Smooth muscle cell (in vitro differentiated cells): ENCODE data around the gene OGA. TPM values are rescaled to one million over a fixed set of nuclear protein-coding genes. Genes with fewer than 3 reads are reported as not detected.
A peak's percentile ranks its signal among the peaks of the same experiment; 100 is the strongest.

Experiments used
- DNase-seq: peaks from one replicate; lab custom pipeline; 2025; ENCODE audit not compliant: unreplicated experiment; lab: John Stamatoyannopoulos, UW
- H2AFZ ChIP-seq: fragments of 200-600 bp; sonication (generic); 2 replicates; pipeline ENCODE4 v1.6.0; 2016; ENCODE audit warnings: antibody characterized with exemption, low read depth, mild to moderate bottlenecking
- H3F3A ChIP-seq: fragments of 200-600 bp; sonication (generic); 2 replicates; pipeline ENCODE4 v1.6.0; 2017; ENCODE audit warnings: antibody characterized with exemption, low read depth
- H3K27ac ChIP-seq: fragments of 200-600 bp; sonication (generic); 2 replicates; pipeline ENCODE4 v1.5.1; 2016; ENCODE audit warnings: low read depth, mild to moderate bottlenecking
- H3K27me3 ChIP-seq: fragments of 200-600 bp; sonication (generic); 2 replicates; pipeline ENCODE4 v1.6.1; 2016; ENCODE audit warnings: low read depth, mild to moderate bottlenecking
- H3K36me3 ChIP-seq: fragments of 200-600 bp; sonication (generic); 2 replicates; pipeline ENCODE4 v1.5.1; 2016; ENCODE audit warnings: low read depth
- H3K4me1 ChIP-seq: fragments of 200-600 bp; sonication (generic); 2 replicates; pipeline ENCODE4 v1.5.1; 2016; ENCODE audit warnings: low read depth
- H3K4me2 ChIP-seq: fragments of 200-600 bp; sonication (generic); 2 replicates; pipeline ENCODE4 v1.6.0; 2016; ENCODE audit warnings: mild to moderate bottlenecking
- H3K4me3 ChIP-seq: fragments of 200-600 bp; sonication (generic); 2 replicates; pipeline ENCODE4 v1.5.1; 2016; ENCODE audit warnings: mild to moderate bottlenecking
- H3K79me2 ChIP-seq: fragments of 200-600 bp; sonication (generic); 2 replicates; pipeline ENCODE4 v1.6.0; 2016; ENCODE audit warnings: low read depth, mild to moderate bottlenecking
- H3K9ac ChIP-seq: fragments of 200-600 bp; sonication (generic); 2 replicates; pipeline ENCODE4 v1.6.0; 2016; ENCODE audit warnings: low read depth
- H3K9me3 ChIP-seq: fragments of 200-600 bp; sonication (generic); replicated peaks from 2 replicates; pipeline ENCODE4 v1.5.1; 2016; ENCODE audit warnings: low read depth
- H4K20me1 ChIP-seq: fragments of 200-600 bp; sonication (generic); 2 replicates; pipeline ENCODE4 v1.6.0; 2016; ENCODE audit warnings: low read depth
- WGBS: methylation state at CpG from one replicate; pipeline ENCODE4 v1.1.7; 2016; ENCODE audit warnings: low lambda C conversion rate; 5-methylcytosine and 5-hydroxymethylcytosine counted together
- polyA plus RNA-seq: library from polyadenylated mRNA; unstranded; fragments of >200 nt; fragmentation: Nextera tagmentation; extraction: Ambion mirVana; gene quantifications from 2 replicates; pipeline ENCODE4 v1.2.1, GENCODE V29; 2016
- total RNA-seq: library from RNA; depleted of rRNA; stranded (reverse); fragments of >200 nt; gene quantifications from 2 replicates; pipeline ENCODE4 v1.2.3, GENCODE V29; 2014
- TF ChIP-seq, protein P1 (sequence below): fragments of 200-600 bp; sonication (generic); IDR thresholded peaks from 2 replicates; pipeline ENCODE4 v1.5.1; 2017; ENCODE audit warnings: borderline replicate concordance, mild to moderate bottlenecking, antibody characterized with exemption; ENCODE audit not compliant: insufficient read depth, poor library complexity, severe bottlenecking

The OGA gene
- total RNA-seq (98.6 and 135 TPM in 2 replicates), polyA plus RNA-seq (54.8 and 78.5 TPM in 2 replicates)

DNA sequence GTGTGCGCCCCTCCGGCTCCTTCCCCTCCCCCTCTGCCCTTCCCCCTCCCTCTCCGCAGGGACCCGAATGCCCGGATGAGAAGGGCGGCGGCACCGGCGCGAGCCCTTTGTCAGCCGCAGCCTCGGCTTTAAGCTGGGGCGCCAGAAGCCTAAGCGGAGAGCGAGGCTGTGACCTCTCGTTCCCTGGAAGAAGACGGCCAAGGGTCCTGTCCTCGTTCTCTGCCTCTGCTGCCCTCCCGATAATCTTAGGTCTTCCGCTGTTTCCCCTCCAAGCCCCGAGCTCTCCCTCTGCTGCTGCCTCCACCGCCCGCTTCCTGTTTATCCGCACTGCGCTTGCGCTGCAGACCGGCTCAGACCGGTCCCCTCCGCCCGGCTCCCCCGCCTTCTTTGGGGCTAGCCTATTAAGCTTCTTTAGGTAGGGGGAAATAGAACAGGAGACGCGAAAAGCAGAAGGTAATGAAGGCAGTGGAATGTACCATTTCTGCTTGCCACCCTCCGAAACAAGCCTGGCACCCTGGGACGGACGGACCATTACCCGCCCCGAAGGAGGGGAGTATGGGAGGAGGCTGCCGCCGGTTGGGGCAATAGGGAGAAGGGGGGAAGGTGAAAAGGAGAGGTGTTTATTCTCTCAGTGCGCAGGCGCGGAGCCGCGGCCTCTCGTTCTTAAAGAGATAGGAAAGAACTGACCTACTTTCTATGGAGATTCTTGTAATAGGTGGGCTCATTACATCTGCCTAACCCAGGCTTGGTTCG is at the start of gene OGA:
OGA (minus strand) TSS at position 326 of the 753 bp plus-strand sequence. CDS start 422 bp downstream, outside the sequence.
- TF ChIP-seq, protein P1, sequence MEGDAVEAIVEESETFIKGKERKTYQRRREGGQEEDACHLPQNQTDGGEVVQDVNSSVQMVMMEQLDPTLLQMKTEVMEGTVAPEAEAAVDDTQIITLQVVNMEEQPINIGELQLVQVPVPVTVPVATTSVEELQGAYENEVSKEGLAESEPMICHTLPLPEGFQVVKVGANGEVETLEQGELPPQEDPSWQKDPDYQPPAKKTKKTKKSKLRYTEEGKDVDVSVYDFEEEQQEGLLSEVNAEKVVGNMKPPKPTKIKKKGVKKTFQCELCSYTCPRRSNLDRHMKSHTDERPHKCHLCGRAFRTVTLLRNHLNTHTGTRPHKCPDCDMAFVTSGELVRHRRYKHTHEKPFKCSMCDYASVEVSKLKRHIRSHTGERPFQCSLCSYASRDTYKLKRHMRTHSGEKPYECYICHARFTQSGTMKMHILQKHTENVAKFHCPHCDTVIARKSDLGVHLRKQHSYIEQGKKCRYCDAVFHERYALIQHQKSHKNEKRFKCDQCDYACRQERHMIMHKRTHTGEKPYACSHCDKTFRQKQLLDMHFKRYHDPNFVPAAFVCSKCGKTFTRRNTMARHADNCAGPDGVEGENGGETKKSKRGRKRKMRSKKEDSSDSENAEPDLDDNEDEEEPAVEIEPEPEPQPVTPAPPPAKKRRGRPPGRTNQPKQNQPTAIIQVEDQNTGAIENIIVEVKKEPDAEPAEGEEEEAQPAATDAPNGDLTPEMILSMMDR, result no peak
- H3K27ac ChIP-seq, result peak within 1 kb of the TSS; percentile 84
- no peaks in the 10 kb centered on the region for H3F3A ChIP-seq
- H3K4me1 ChIP-seq, result peaks cover 28% of the 10 kb centered on the region
- under 1% methylated on average over 42 of the region's 47 CpGs for WGBS
- H3K9ac ChIP-seq, result peak within 1 kb of the TSS; percentile 85
- H3K27me3 ChIP-seq, result no peaks in the 10 kb centered on the region
- H3K9me3 ChIP-seq, result no peaks in the 10 kb centered on the region
- H3K4me3 ChIP-seq, result peak within 1 kb of the TSS; percentile 85
- H2AFZ ChIP-seq, result peak within 1 kb of the TSS; percentile 86
- peaks cover 47% of the 10 kb centered on the region for H3K79me2 ChIP-seq
- peaks cover 47% of the 10 kb centered on the region for H4K20me1 ChIP-seq
- no peaks in the 10 kb centered on the region for H3K36me3 ChIP-seq
- H3K4me2 ChIP-seq, result peak within 1 kb of the TSS; percentile 99
- peak; percentile 99 for DNase-seq

DNA sequence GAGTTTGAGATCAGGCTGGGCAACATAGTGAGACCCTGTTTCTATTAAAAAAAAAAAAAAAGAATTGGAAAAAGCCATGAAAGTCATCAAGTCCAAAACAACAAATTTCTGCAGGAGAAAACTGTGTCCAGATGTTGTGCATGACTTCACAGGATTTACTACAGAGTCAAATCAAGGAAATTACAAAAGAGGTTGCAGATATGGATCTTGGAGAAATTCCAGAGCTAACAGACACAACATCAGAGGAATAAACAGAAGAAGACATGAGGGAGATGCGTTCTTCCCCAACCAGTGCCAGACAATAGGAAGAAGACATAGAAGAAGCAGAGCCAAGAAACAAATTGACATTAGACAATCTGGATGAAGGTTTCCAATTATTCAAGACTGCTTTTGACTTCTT is 49.7 kb upstream of the OGA start:
- WGBS, result 70% methylated on average over 1 of the region's 1 CpG
- Histone ChIP-seq H3K27me3 (no peaks in the 10 kb centered on the region), H3K9me3 (no peaks in the 10 kb centered on the region), H2AFZ (no peak overlapping the region), H4K20me1 (no peaks in the 10 kb centered on the region), H3K9ac (no peak overlapping the region), H3K4me3 (no peak overlapping the region), H3K79me2 (no peaks in the 10 kb centered on the region), H3K4me1 (no peaks in the 10 kb centered on the region), H3K4me2 (no peak overlapping the region), H3K36me3 (no peaks in the 10 kb centered on the region), H3F3A (no peaks in the 10 kb centered on the region), H3K27ac (no peak overlapping the region)
- TF ChIP-seq, protein P1, result no peak
- DNase-seq, result no peak

DNA sequence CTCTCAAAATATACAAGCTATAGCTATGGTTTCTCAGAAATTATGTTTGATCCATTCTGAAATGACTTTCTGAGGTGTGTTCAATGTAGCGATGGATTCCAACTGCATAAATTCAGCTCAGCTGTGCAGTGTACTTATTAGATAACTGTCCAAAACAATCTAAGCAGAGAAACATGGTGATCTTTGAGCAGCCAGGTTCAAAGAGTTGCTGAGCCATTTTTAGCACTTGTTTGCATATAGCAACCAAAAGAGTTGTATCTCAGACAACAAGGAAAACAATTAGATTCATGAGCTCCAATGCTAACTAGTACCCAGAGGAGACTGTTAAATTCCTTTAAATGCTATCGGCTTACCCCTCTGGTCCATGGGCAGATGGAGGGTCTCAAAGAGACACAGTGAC is 41.3 kb upstream of the OGA start:
- 98% methylated on average over 2 of the region's 2 CpGs for WGBS
- Histone ChIP-seq H3K27me3 (no peaks in the 10 kb centered on the region), H3K4me2 (no peak overlapping the region), H2AFZ (no peak overlapping the region), H3K79me2 (no peaks in the 10 kb centered on the region), H3K9ac (no peak overlapping the region), H3K27ac (no peak overlapping the region), H3K36me3 (no peaks in the 10 kb centered on the region), H3F3A (no peaks in the 10 kb centered on the region), H4K20me1 (peaks cover 14% of the 10 kb centered on the region), H3K4me1 (no peaks in the 10 kb centered on the region), H3K9me3 (peaks cover 6% of the 10 kb centered on the region), H3K4me3 (no peak overlapping the region)
- TF ChIP-seq, protein P1, result no peak
- no peak for DNase-seq
